HepG2 (cell line): ENCODE results near the gene ZIM2. TPM values are rescaled to one million over a fixed set of nuclear protein-coding genes. Genes with fewer than 3 reads are reported as not detected.

Source experiments
- ATAC-seq: fragments of 200-7000 bp; cut with Tn5 transposase; 3 replicates; pipeline ENCODE4 v1.9.1; 2020; ENCODE audit warnings: mild to moderate bottlenecking, moderate library complexity
- BruUV-seq: library from RNA; stranded (reverse); fragments of 400-500 nt; replicated peaks from 2 replicates; lab custom pipeline; 2021; lab: Mats Ljungman, UMichigan
- CTCF ChIA-PET: fragments of 300-600 bp; formaldehyde crosslinking; extraction: SDS; loops from one replicate; lab custom pipeline; 2021; ENCODE audit warnings: low total read pairs, inconsistent platforms, low intra/inter-chr PET ratio; lab: Yijun Ruan, JAX
- POLR2A ChIA-PET: fragments of 350-600 bp; sonication (Branson Sonifier 250); formaldehyde crosslinking; loops from one replicate; lab custom pipeline; 2020; ENCODE audit warnings: antibody characterized with exemption, inconsistent platforms; lab: Yijun Ruan, JAX
- DNase-seq: peaks from one replicate; pipeline ENCODE4 v3.0.0-alpha.2; 2015; ENCODE audit warnings: low spot score
- FAIRE-seq: peaks from 3 replicates; lab custom pipeline; 2011; peaks lifted over from hg19 to GRCh38; lab: Jason Lieb, UNC
- H2AFZ ChIP-seq: one replicate; pipeline ENCODE4 v1.6.1; 2011; ENCODE audit warnings: low read length, inconsistent platforms
- H3K27ac ChIP-seq: fragments of 300-600 bp; 3 replicates; pipeline ENCODE4 v1.8.0; 2011; ENCODE audit warnings: mixed run types, mild to moderate bottlenecking, mixed read lengths, low read length, inconsistent platforms; ENCODE audit not compliant: insufficient read depth; ENCODE audit errors: extremely low read length
- H3K27me3 ChIP-seq, 2 experiments: fragments of 200-600 bp in 1 of 2; 2 replicates in 1 of 2; 3 replicates in 1 of 2; pipeline versions ENCODE4 v1.6.0 to v1.8.0; 2011; ENCODE audit warnings: low read length in 2 of 2, mild to moderate bottlenecking in 2 of 2, moderate library complexity in 2 of 2, inconsistent platforms in 1 of 2; ENCODE audit not compliant: insufficient read depth in 2 of 2, control insufficient read depth in 1 of 2
- H3K36me3 ChIP-seq, 2 experiments: fragments of 200-600 bp in 1 of 2; replicated peaks in 1 of 2; 2 replicates in 1 of 2; 3 replicates in 1 of 2; pipeline versions ENCODE4 v1.5.1 to v1.8.0; 2011; ENCODE audit warnings: low read length in 2 of 2, inconsistent platforms in 1 of 2; ENCODE audit not compliant: insufficient read depth in 2 of 2, control insufficient read depth in 1 of 2
- H3K4me1 ChIP-seq: 2 replicates; pipeline ENCODE4 v1.5.1; 2012; ENCODE audit warnings: low read length, inconsistent platforms; ENCODE audit not compliant: insufficient read depth
- H3K4me2 ChIP-seq: 2 replicates; pipeline ENCODE4 v1.6.0; 2011; ENCODE audit warnings: low read depth, low read length, inconsistent platforms
- H3K4me3 ChIP-seq, 3 experiments: fragments of 200-600 bp in 1 of 3; sonication (generic), shearing (Covaris generic) in 1 of 3; replicated peaks in 1 of 3; 2 replicates each; pipeline ENCODE4 v1.5.1; 2011 to 2016; ENCODE audit warnings: low read length in 3 of 3, inconsistent platforms in 2 of 3, low read depth in 2 of 3, mild to moderate bottlenecking in 2 of 3, control low read depth in 1 of 3, mixed read lengths in 1 of 3; ENCODE audit not compliant: insufficient read depth in 1 of 3
- H3K79me2 ChIP-seq: one replicate; pipeline ENCODE4 v1.6.1; 2011; ENCODE audit warnings: low read length, inconsistent platforms; ENCODE audit not compliant: insufficient read depth
- H3K9ac ChIP-seq: 2 replicates; pipeline ENCODE4 v1.6.0; 2011; ENCODE audit warnings: mild to moderate bottlenecking, low read depth, low read length, inconsistent platforms; ENCODE audit not compliant: insufficient read depth
- H3K9me3 ChIP-seq: 2 replicates; pipeline ENCODE4 v1.5.1; 2012; ENCODE audit warnings: mild to moderate bottlenecking, low read length
- H4K20me1 ChIP-seq: 2 replicates; pipeline ENCODE4 v1.6.0; 2011; ENCODE audit warnings: inconsistent platforms, mild to moderate bottlenecking, low read length, moderate library complexity; ENCODE audit not compliant: insufficient read depth
- HNRNPK ChIP-seq: fragments of 200-400 bp; formaldehyde crosslinking; IDR thresholded peaks from 2 replicates; pipeline ENCODE4 v1.6.1; 2018; ENCODE audit warnings: low read length, low read depth, moderate library complexity, mild to moderate bottlenecking; ENCODE audit not compliant: poor library complexity, severe bottlenecking
- HOXA5 ChIP-seq: sonication (generic); formaldehyde crosslinking; IDR thresholded peaks from 2 replicates; pipeline ENCODE4 v1.4.0; 2020; ENCODE audit warnings: missing genetic modification reagents
- JUNB ChIP-seq: sonication (generic); formaldehyde crosslinking; IDR thresholded peaks from 2 replicates; pipeline ENCODE4 v1.8.0; 2022; ENCODE audit warnings: missing genetic modification reagents, mild to moderate bottlenecking, borderline replicate concordance
- KMT2A ChIP-seq: sonication (generic); formaldehyde crosslinking; IDR thresholded peaks from 2 replicates; pipeline ENCODE4 v1.4.0; 2020; ENCODE audit warnings: missing genetic modification reagents
- NCOA2 ChIP-seq: sonication (generic); formaldehyde crosslinking; IDR thresholded peaks from 2 replicates; pipeline ENCODE4 v1.8.0; 2022; ENCODE audit warnings: inconsistent platforms
- RFX5 ChIP-seq: IDR thresholded peaks from 2 replicates; pipeline ENCODE4 v1.6.1; 2011; ENCODE audit warnings: low read depth, low read length, improper control_type of control experiment
- STAT5B ChIP-seq: sonication (generic); formaldehyde crosslinking; IDR thresholded peaks from 2 replicates; pipeline ENCODE4 v1.4.0; 2020; ENCODE audit warnings: missing genetic modification reagents
- THYN1 ChIP-seq: sonication (generic); formaldehyde crosslinking; IDR thresholded peaks from 2 replicates; pipeline ENCODE4 v1.8.1; 2023; ENCODE audit warnings: low read depth, mild to moderate bottlenecking, moderate library complexity, missing genetic modification reagents, borderline replicate concordance
- TSC22D2 ChIP-seq: sonication (generic); formaldehyde crosslinking; IDR thresholded peaks from 2 replicates; pipeline ENCODE4 v1.5.1; 2020; ENCODE audit warnings: missing genetic modification reagents, mild to moderate bottlenecking, borderline replicate concordance
- ZNF614 ChIP-seq: IDR thresholded peaks from 2 replicates; pipeline ENCODE4 v1.6.1; 2018; ENCODE audit warnings: missing biosample characterization, missing genetic modification reagents, inconsistent platforms, borderline replicate concordance
- ZNF7 ChIP-seq: IDR thresholded peaks from 2 replicates; pipeline ENCODE4 v1.6.1; 2016; ENCODE audit warnings: missing biosample characterization, missing genetic modification reagents
- ZNF878 ChIP-seq: sonication (generic); formaldehyde crosslinking; IDR thresholded peaks from 2 replicates; pipeline ENCODE4 v1.8.1; 2023; ENCODE audit warnings: mild to moderate bottlenecking, missing genetic modification reagents, moderate library complexity
- WGBS: methylation state at CpG from one replicate; pipeline ENCODE4 v1.1.6; 2017; ENCODE audit warnings: low lambda C conversion rate; 5-methylcytosine and 5-hydroxymethylcytosine counted together
- in situ Hi-C: cut with HindIII; loops from 2 replicates; pipeline ENCODE4 v1.10.0; 2017; ENCODE audit warnings: low pct_unique_long_range_greater_than_20kb; ENCODE audit not compliant: extremely low pct_ligation_motif_present
- intact Hi-C: fragments of 100-400 bp; cut with micrococcal nuclease; formaldehyde crosslinking; loops from one replicate; pipeline ENCODE4 v1.10.0; 2022; ENCODE audit not compliant: unreplicated experiment
- polyA plus RNA-seq, 8 experiments: library from polyadenylated mRNA; depleted of rRNA in 3 of 8; stranded (reverse) in 7 of 8; unstranded in 1 of 8; fragments of >200 nt; fragmentation: Illumina TruSeq in 4 of 8; extraction: Trizol in 4 of 8; gene quantifications; 2 replicates each; pipeline versions ENCODE4 v1.2.1 to v1.2.3, GENCODE V29; 2011 to 2016; ENCODE audit warnings: low read depth in 4 of 8, missing spikeins in 1 of 8, mixed read lengths in 1 of 8; ENCODE audit not compliant: insufficient read depth in 1 of 8
- total RNA-seq, 5 experiments: library from RNA; depleted of rRNA; stranded (reverse); fragments of >200 nt; fragmentation: Illumina TruSeq; extraction: Trizol; gene quantifications; 2 replicates each; pipeline ENCODE4 v1.2.3, GENCODE V29; 2016; ENCODE audit warnings: low read depth in 1 of 5
- TF ChIP-seq, protein P1 (sequence below): sonication (generic); formaldehyde crosslinking; conservative IDR thresholded peaks from 2 replicates; pipeline ENCODE4 v1.8.0; 2022; ENCODE audit warnings: low read depth, missing genetic modification reagents

The ZIM2 gene
- total and polyA plus RNA-seq, 2 of the 13 experiments (the other 11 are each of a cell fraction or from before 2014, with no cell fraction given), result 7.2 to 10.3 TPM

GRCh38 chr19:56740501-56740900 lies 100.0 kb downstream of the ZIM2 start:
- no TSS peak for BruUV-seq
- in situ Hi-C loops (no loop called here), intact Hi-C loops (no loop called here)
- Histone ChIP-seq H3K27ac (no peak overlapping the region), H3K27me3 (peaks cover 0 to 12% of the 10 kb centered on the region in 2 experiments; a peak in 1 of 5 replicates), H3K9me3 (no peaks in the 10 kb centered on the region; the same call in 1 of the 2 replicates), H3K4me1 (no peaks in the 10 kb centered on the region), H3K4me3 (no peak overlapping the region), H3K79me2 (no peaks in the 10 kb centered on the region), H4K20me1 (no peaks in the 10 kb centered on the region), H3K4me2 (no peak overlapping the region), H2AFZ (no peak overlapping the region), H3K9ac (no peak overlapping the region), H3K36me3 (no peaks in the 10 kb centered on the region)
- no peak for FAIRE-seq
- peak; percentile 69 for TF ChIP-seq HNRNPK
- TF ChIP-seq ZNF7 (CRISPR knock-in tag), result no peak
- ChIA-PET POLR2A (no interaction called here), CTCF (no interaction called here)
- no peak for DNase-seq
- no peak for ATAC-seq
- 14% methylated on average over 3 of the region's 3 CpGs for WGBS

DNA sequence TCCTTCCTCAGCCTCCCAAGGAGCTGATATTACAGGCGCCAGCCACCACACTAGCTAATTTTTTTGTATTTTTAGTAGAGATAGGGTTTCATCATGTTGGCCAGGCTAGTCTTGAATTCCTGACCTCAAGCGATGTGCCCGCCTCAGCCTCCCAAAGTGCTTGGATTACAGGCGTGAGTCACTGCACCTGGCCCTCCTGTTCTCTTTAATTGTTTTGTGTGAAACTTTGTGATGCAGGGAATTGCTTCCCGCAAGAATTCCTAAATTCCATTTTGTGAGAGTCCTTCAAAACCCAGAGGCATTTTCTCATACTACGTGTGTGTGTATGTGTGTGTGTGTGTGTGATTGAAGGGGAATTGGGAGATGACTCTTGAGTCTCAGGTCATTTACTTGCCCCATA lies 104.0 kb downstream of the ZIM2 start:
- H3K27ac ChIP-seq, result no peak overlapping the region
- BruUV-seq, result no TSS peak
- no peaks in the 10 kb centered on the region for H3K79me2 ChIP-seq
- peaks cover 0 to 4% of the 10 kb centered on the region in 2 experiments; a peak in 1 of 5 replicates for H3K27me3 ChIP-seq
- no peak overlapping the region for H3K9ac ChIP-seq
- TF ChIP-seq JUNB (CRISPR knock-in tag) (no peak), STAT5B (CRISPR knock-in tag) (no peak), TSC22D2 (CRISPR knock-in tag) (no peak), THYN1 (no peak), ZNF878 (CRISPR knock-in tag) (no peak), KMT2A (CRISPR knock-in tag) (no peak), ZNF614 (CRISPR knock-in tag) (no peak), HOXA5 (no peak), RFX5 (no peak), NCOA2 (no peak)
- TF ChIP-seq, protein P1, sequence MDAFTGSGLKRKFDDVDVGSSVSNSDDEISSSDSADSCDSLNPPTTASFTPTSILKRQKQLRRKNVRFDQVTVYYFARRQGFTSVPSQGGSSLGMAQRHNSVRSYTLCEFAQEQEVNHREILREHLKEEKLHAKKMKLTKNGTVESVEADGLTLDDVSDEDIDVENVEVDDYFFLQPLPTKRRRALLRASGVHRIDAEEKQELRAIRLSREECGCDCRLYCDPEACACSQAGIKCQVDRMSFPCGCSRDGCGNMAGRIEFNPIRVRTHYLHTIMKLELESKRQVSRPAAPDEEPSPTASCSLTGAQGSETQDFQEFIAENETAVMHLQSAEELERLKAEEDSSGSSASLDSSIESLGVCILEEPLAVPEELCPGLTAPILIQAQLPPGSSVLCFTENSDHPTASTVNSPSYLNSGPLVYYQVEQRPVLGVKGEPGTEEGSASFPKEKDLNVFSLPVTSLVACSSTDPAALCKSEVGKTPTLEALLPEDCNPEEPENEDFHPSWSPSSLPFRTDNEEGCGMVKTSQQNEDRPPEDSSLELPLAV, result no peak
- TF ChIP-seq, all 625 proteins: peak for 0
- Histone ChIP-seq H3K4me3 (no peak overlapping the region), H3K4me2 (no peak overlapping the region), H4K20me1 (no peaks in the 10 kb centered on the region), H3K9me3 (no peaks in the 10 kb centered on the region; the same call in 1 of the 2 replicates), H2AFZ (no peak overlapping the region), H3K4me1 (no peaks in the 10 kb centered on the region), H3K36me3 (no peaks in the 10 kb centered on the region)
- FAIRE-seq (no peak), DNase-seq (no peak), ATAC-seq (no peak)
- POLR2A ChIA-PET, result no interaction called here
- intact Hi-C loops (no loop called here), in situ Hi-C loops (no loop called here)
- WGBS, result 60% methylated on average over 6 of the region's 6 CpGs
- CTCF ChIA-PET, result no interaction called here
